Activated CD4-positive, alpha-beta memory T cell treated with anti-CD3 and anti-CD28 coated beads for 36 hours (primary cell): ENCODE measurements around the gene ATP6V0E1. TPM values are rescaled to one million over a fixed set of nuclear protein-coding genes. Genes with fewer than 3 reads are reported as not detected.
"Not testable (repeated sequence)": the region's sequence is repeated elsewhere in the genome, so short reads cannot be mapped to it uniquely, and the experiment has no call there.

Source experiments
- CTCF ChIA-PET: fragments of 350-600 bp; sonication (Branson Sonifier 250); formaldehyde crosslinking; loops from one replicate; lab custom pipeline; 2021; ENCODE audit warnings: antibody characterized with exemption, inconsistent platforms; lab: Charles Lee
- POLR2A ChIA-PET: fragments of 350-600 bp; sonication (Branson Sonifier 250); formaldehyde crosslinking; loops from one replicate; lab custom pipeline; 2021; ENCODE audit warnings: antibody characterized with exemption; lab: Charles Lee
- DNase-seq: peaks from one replicate; pipeline ENCODE4 v3.0.0-alpha.2; 2020
- H3K27ac Mint-ChIP-seq: one replicate; pipeline ENCODE4 v1.8.0; 2021; ENCODE audit warnings: mixed read lengths
- H3K27me3 Mint-ChIP-seq: one replicate; pipeline ENCODE4 v1.8.0; 2021; ENCODE audit warnings: mixed read lengths
- H3K36me3 Mint-ChIP-seq: one replicate; pipeline ENCODE4 v1.8.0; 2021; ENCODE audit warnings: mixed read lengths
- H3K4me1 Mint-ChIP-seq: one replicate; pipeline ENCODE4 v1.8.0; 2021; ENCODE audit warnings: low read depth, mixed read lengths
- H3K4me3 Mint-ChIP-seq: one replicate; pipeline ENCODE4 v1.8.0; 2021; ENCODE audit warnings: mild to moderate bottlenecking, mixed read lengths
- H3K9me3 Mint-ChIP-seq: one replicate; pipeline ENCODE4 v1.8.0; 2021; ENCODE audit warnings: mixed read lengths
- intact Hi-C: fragments of 100-400 bp; cut with micrococcal nuclease; formaldehyde crosslinking; loops from one replicate; pipeline ENCODE4 v1.15.1; 2023
- total RNA-seq, 2 experiments: library from RNA; stranded (reverse); gene quantifications; one replicate each; pipeline ENCODE4 v1.2.3, GENCODE V29; 2021

The ATP6V0E1 gene
- total RNA-seq, 2 experiments from 2014 or later, result 116 to 121 TPM

DNA sequence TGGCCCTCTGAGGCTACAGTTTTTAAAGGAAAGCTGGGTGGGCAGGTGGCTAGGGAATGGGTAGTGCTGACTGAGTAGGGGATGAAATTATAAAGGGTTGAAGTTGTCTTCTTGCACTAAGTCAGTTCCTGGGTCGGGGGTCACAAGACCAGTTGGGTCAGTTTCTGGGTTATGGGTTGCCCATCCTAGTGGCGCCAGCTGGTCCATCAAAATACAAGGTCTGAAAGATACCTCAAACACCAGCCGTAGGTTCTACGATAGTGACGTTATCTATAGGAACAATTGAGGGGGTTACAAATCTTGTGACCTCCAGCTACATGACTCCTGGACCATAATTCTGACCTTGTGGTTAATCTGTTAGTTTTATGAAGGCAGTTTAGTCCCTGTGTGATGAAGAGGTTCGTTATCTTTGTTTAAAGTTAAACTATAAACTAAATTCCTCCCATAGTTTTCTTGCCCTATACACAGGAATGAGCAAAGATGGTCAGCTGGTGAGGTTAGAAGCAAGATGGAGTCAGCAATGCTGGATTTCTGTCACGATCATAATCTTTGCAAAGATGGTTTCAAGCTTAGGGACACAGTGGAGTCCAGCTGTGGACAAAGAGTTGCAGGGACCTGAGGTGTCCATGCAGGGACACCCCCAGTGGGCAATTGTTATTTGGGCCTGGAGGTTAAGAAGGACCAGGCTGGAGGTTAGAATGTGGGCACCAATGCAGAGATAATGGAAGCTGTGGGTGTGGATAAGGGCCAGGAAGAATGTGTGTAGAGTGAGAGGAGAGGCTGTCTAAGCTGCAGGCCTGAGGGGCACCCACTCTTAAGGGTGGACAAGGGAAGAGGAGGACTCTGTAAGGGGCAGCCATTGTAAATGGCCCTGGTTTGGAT lies 58.6 kb downstream of the ATP6V0E1 start:
- Mint-ChIP-seq H3K27ac (no peak overlapping the region), H3K9me3 (no peaks in the 10 kb centered on the region), H3K4me3 (no peak overlapping the region), H3K4me1 (peaks cover 25% of the 10 kb centered on the region), H3K36me3 (peaks cover 2% of the 10 kb centered on the region), H3K27me3 (no peaks in the 10 kb centered on the region)
- intact Hi-C loops, result no loop called here
- no peak for DNase-seq
- ChIA-PET CTCF (no interaction called here), POLR2A (interaction anchor here (1.1 kb wide), 1 partner anchor 58 kb away, joined by 3 read pairs; no protein-coding TSS in a partner anchor)

GRCh38 chr5:173042763-173043107 lies 59.2 kb downstream of the ATP6V0E1 start:
- no peak overlapping the region for H3K4me3 Mint-ChIP-seq
- no peaks in the 10 kb centered on the region for H3K27me3 Mint-ChIP-seq
- no peak for DNase-seq
- no peak overlapping the region for H3K27ac Mint-ChIP-seq
- intact Hi-C loops, result no loop called here
- peaks cover 2% of the 10 kb centered on the region for H3K36me3 Mint-ChIP-seq
- H3K4me1 Mint-ChIP-seq, result peaks cover 22% of the 10 kb centered on the region
- ChIA-PET POLR2A (interaction anchor here (1.1 kb wide), 1 partner anchor 59 kb away, joined by 3 read pairs; no protein-coding TSS in a partner anchor), CTCF (no interaction called here)
- no peaks in the 10 kb centered on the region for H3K9me3 Mint-ChIP-seq

DNA sequence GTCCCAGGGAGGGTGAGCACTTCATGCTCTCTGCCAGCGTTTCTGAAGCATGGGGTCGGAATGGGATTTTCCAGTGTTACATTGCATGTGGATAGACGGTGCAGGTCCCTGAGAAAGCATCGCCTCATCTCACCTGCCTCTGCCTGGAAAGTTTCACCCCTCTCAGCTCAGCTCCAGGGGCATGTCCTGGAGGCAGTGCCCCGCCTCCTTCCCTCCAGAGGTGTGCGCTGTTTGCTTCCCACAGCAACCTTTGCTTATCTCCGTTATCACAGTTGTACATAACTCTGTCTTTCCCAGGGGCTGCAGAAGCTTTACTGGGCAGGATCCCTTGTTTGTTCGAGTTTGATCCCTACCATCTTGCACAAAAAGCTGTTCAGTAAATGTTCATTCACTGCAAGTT lies 61.9 kb downstream of the ATP6V0E1 start:
- no peak for DNase-seq
- H3K36me3 Mint-ChIP-seq, result no peaks in the 10 kb centered on the region
- H3K27ac Mint-ChIP-seq, result no peak overlapping the region
- ChIA-PET POLR2A (no interaction called here), CTCF (no interaction called here)
- H3K9me3 Mint-ChIP-seq, result no peaks in the 10 kb centered on the region
- H3K4me3 Mint-ChIP-seq, result no peak overlapping the region
- peaks cover 2% of the 10 kb centered on the region for H3K4me1 Mint-ChIP-seq
- intact Hi-C loops, result no loop called here
- no peaks in the 10 kb centered on the region for H3K27me3 Mint-ChIP-seq

GRCh38 chr5:173047096-173047837 lies 63.7 kb downstream of the ATP6V0E1 start:
- DNase-seq, CTCF ChIA-PET, H3K27ac Mint-ChIP-seq, H3K36me3 Mint-ChIP-seq, intact Hi-C loops, H3K9me3 Mint-ChIP-seq, H3K27me3 Mint-ChIP-seq, H3K4me3 Mint-ChIP-seq, POLR2A ChIA-PET, H3K4me1 Mint-ChIP-seq: not testable (repeated sequence)

GRCh38 chr5:173047838-173048105 lies 64.2 kb downstream of the ATP6V0E1 start:
- CTCF ChIA-PET, result no interaction called here
- intact Hi-C loops, result no loop called here
- no peaks in the 10 kb centered on the region for H3K4me1 Mint-ChIP-seq
- no peak for DNase-seq
- POLR2A ChIA-PET, result no interaction called here
- H3K4me3 Mint-ChIP-seq, result no peak overlapping the region
- H3K9me3 Mint-ChIP-seq, result no peaks in the 10 kb centered on the region
- no peak overlapping the region for H3K27ac Mint-ChIP-seq
- H3K36me3 Mint-ChIP-seq, result no peaks in the 10 kb centered on the region
- no peaks in the 10 kb centered on the region for H3K27me3 Mint-ChIP-seq

- H3K36me3 Mint-ChIP-seq, result no peaks in the 10 kb centered on the region
- H3K9me3 Mint-ChIP-seq, result no peaks in the 10 kb centered on the region
- no peak overlapping the region for H3K27ac Mint-ChIP-seq
- POLR2A ChIA-PET, result no interaction called here
- peaks cover 19% of the 10 kb centered on the region for H3K4me1 Mint-ChIP-seq
- H3K4me3 Mint-ChIP-seq, result no peak overlapping the region
- CTCF ChIA-PET, result no interaction called here
- DNase-seq, result no peak
- no peaks in the 10 kb centered on the region for H3K27me3 Mint-ChIP-seq
- intact Hi-C loops, result no loop called here
These were observed 67.2 kb downstream of the ATP6V0E1 start for GRCh38 chr5:173050791-173051190.

DNA sequence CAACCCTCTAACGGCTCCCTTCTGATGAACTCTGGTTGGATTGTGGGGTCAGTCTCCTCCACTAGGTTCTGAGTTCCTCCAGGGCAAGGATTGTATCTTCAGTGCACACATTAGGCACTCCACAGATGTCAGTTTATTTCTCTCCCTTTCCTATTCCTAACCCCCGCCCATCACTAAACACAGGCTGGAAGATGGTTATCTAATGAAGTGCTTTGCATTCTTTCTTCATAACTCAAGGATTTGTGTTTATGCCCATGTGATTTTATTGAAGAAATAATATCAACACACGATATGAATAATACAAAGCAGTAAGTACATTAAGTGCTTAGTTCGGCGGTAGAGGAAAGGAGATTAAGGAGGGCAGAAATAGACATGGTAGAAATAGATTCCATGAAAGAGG lies 68.2 kb downstream of the ATP6V0E1 start:
- no peak overlapping the region for H3K27ac Mint-ChIP-seq

DNA sequence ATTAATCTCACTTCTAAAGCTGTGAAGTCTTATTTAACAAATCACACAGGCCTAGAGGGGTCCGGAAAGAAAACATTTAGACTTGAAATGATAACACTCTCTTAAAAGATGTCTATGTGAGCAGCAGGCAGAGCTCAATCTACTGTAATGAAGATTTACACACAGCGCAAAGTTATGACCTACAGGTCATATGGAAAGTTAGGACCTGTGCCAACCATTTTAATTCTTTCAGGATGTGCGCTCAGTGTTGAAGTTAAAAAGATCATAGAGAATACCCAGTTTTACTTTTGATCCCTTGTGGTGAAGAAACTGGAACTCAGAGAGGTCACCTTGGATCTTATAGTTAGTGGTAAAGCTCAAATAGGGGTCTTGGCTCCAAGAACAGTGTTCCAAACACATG lies 69.5 kb downstream of the ATP6V0E1 start:
- no peaks in the 10 kb centered on the region for H3K9me3 Mint-ChIP-seq
- no peak overlapping the region for H3K4me3 Mint-ChIP-seq
- ChIA-PET POLR2A (interaction anchor here (2.9 kb wide), 1 partner anchor 69 kb away, joined by 9 read pairs; the partner anchor contains the start of gene ATP6V0E1), CTCF (no interaction called here)
- no peaks in the 10 kb centered on the region for H3K36me3 Mint-ChIP-seq
- intact Hi-C loops, result no loop called here
- no peaks in the 10 kb centered on the region for H3K27me3 Mint-ChIP-seq
- no peak for DNase-seq
- no peak overlapping the region for H3K27ac Mint-ChIP-seq
- H3K4me1 Mint-ChIP-seq, result peaks cover 21% of the 10 kb centered on the region

More for the DNA sequence above, 68.2 kb downstream of the ATP6V0E1 start:
- Mint-ChIP-seq H3K9me3 (no peaks in the 10 kb centered on the region), H3K4me1 (peaks cover 19% of the 10 kb centered on the region), H3K36me3 (no peaks in the 10 kb centered on the region), H3K27me3 (no peaks in the 10 kb centered on the region), H3K4me3 (no peak overlapping the region)
- ChIA-PET CTCF (no interaction called here), POLR2A (no interaction called here)
- intact Hi-C loops, result no loop called here
- DNase-seq, result no peak

DNA sequence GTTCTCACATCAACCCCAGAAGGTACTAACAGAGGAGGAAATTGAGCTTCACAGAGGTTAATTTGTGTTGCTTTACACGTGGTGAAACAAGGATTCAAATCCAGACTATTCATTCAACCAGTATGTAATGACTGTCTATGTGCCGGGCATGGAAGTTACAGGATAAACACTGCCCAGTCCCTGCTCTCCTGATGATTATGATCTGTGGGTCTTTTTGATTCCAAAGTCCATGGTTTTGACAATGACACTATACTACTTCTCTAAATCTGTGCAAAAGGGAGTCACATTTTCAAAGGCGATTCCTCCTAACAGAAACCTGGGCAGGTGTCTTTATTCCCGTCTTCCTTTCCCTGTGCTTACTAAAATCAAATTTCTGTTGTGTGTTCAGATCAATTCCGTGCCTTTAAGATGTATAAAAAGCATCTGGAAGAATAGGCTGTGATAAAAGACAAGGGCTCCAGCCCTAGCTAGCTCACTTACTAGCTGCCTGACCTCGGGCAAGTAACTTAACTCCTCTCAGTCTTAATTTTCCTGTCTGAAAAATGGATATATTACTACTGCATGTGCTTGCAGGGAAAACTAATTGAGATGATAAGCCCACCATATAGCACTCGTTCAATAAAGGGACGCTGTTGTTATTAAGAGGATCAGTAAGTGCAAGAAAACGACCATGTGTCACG lies 71.6 kb downstream of the ATP6V0E1 start:
- POLR2A ChIA-PET, result interaction anchor here (1.0 to 2.9 kb wide), 2 partner anchors 20 to 71 kb away, joined by 4 to 9 read pairs; partner anchors contain the start of gene ATP6V0E1
- Mint-ChIP-seq H3K27me3 (no peaks in the 10 kb centered on the region), H3K4me3 (peak overlapping the region; percentile 91), H3K27ac (peak overlapping the region; percentile 88), H3K36me3 (no peaks in the 10 kb centered on the region), H3K9me3 (no peaks in the 10 kb centered on the region), H3K4me1 (peaks cover 28% of the 10 kb centered on the region)
- intact Hi-C loops, result loop anchor here (5.0 kb wide), 4 partner anchors 272 to 868 kb away; partner anchors contain the start of genes BOD1, CPEB4, STC2 and STK10
- CTCF ChIA-PET, result interaction anchor here (0.6 to 1.0 kb wide), 2 partner anchors 19 to 90 kb away, joined by 3 read pairs; no protein-coding TSS in a partner anchor
- no peak for DNase-seq

DNA sequence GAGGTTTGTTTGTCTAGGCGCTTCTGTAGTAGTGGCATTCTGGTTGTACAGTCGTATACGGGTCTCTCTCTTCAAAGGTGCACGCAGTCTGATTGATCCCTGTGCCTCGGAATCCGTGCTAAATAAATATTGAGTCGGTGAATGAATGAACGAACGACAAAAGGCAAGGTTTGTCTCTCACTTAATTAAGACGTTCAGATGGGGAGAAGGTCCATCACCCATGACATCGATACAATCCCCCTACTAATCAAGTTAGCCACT lies 72.1 kb downstream of the ATP6V0E1 start:
- ChIA-PET POLR2A (interaction anchor here (2.9 kb wide), 1 partner anchor 72 kb away, joined by 9 read pairs; the partner anchor contains the start of gene ATP6V0E1), CTCF (no interaction called here)
- H3K4me1 Mint-ChIP-seq, result peaks cover 31% of the 10 kb centered on the region
- no peaks in the 10 kb centered on the region for H3K36me3 Mint-ChIP-seq
- intact Hi-C loops, result loop anchor here (5.0 kb wide), 4 partner anchors 272 to 868 kb away; partner anchors contain the start of genes BOD1, CPEB4, STC2 and STK10
- peak overlapping the region; percentile 88 for H3K27ac Mint-ChIP-seq
- no peaks in the 10 kb centered on the region for H3K9me3 Mint-ChIP-seq
- DNase-seq, result no peak
- no peaks in the 10 kb centered on the region for H3K27me3 Mint-ChIP-seq
- peak overlapping the region; percentile 91 for H3K4me3 Mint-ChIP-seq

- Mint-ChIP-seq H3K4me3 (peak within 1 kb of the TSS; percentile 97), H3K4me1 (peaks cover 34% of the 10 kb centered on the region), H3K27me3 (no peaks in the 10 kb centered on the region), H3K36me3 (no peaks in the 10 kb centered on the region), H3K9me3 (no peaks in the 10 kb centered on the region), H3K27ac (peak within 1 kb of the TSS; percentile 97)
- ChIA-PET CTCF (interaction anchor here (0.8 to 2.4 kb wide), 5 partner anchors 9 to 1667 kb away, joined by 3 to 25 read pairs (median 7); partner anchors contain the start of genes ATP6V0E1 and BNIP1), POLR2A (interaction anchor here (1.0 to 2.9 kb wide), 6 partner anchors 9 to 72 kb away, joined by 3 to 28 read pairs (median 6); partner anchors contain the start of gene ATP6V0E1)
- peak; percentile 99 for DNase-seq
- intact Hi-C loops, result loop anchor here (2.0 to 5.0 kb wide), 6 partner anchors 271 to 1669 kb away; partner anchors contain the start of genes BOD1, CPEB4, FBXW11 and NPM1
These were observed 72.6 kb downstream of the ATP6V0E1 start, which contains the start of gene CREBRF for GRCh38 chr5:173055983-173056782. Gene CREBRF, plus strand, starts transcription at chr5:173056352. Its CDS starts 24,424 bp downstream, at chr5:173080776.
